22Rv1 (cell line): ENCODE data around the gene PFKFB1.
A peak's percentile ranks its signal among the peaks of the same experiment; 100 is the strongest.

ENCODE experiments used
- H3K27ac ChIP-seq: fragments of 450-650 bp; 2 replicates; pipeline ENCODE4 v1.5.1; 2017
- ZFX ChIP-seq: fragments of 450-650 bp; IDR thresholded peaks from 2 replicates; pipeline ENCODE4 v1.6.1; 2017; ENCODE audit warnings: antibody characterized with exemption, borderline replicate concordance
- TF ChIP-seq, protein P1 (sequence below): fragments of 450-650 bp; IDR thresholded peaks from 2 replicates; pipeline ENCODE4 v1.5.1; 2017; ENCODE audit warnings: mild to moderate bottlenecking

PFKFB1 gene

DNA sequence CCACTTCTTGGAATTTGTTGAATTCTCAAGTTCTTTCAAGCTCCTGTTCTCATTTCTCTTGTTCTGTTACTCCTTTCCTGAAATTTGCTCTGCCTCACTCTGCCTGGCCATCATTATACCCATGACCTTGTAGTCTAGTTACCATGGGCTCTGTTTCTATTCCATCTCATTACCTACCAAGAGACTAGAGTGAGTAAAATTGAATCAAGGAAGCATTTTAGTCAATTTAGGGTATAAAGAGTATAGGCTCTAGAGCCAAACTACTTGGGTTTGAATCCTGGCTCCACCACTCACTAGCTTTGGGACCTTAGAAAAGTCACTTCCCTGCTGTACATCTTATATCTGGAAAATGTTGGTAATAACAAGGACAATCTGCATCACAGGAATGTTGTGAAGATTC is 34.6 kb upstream of the PFKFB1 start:
- H3K27ac ChIP-seq = no peak overlapping the region
- TF ChIP-seq, protein P1, sequence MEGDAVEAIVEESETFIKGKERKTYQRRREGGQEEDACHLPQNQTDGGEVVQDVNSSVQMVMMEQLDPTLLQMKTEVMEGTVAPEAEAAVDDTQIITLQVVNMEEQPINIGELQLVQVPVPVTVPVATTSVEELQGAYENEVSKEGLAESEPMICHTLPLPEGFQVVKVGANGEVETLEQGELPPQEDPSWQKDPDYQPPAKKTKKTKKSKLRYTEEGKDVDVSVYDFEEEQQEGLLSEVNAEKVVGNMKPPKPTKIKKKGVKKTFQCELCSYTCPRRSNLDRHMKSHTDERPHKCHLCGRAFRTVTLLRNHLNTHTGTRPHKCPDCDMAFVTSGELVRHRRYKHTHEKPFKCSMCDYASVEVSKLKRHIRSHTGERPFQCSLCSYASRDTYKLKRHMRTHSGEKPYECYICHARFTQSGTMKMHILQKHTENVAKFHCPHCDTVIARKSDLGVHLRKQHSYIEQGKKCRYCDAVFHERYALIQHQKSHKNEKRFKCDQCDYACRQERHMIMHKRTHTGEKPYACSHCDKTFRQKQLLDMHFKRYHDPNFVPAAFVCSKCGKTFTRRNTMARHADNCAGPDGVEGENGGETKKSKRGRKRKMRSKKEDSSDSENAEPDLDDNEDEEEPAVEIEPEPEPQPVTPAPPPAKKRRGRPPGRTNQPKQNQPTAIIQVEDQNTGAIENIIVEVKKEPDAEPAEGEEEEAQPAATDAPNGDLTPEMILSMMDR = no peak
- TF ChIP-seq ZFX = no peak

DNA sequence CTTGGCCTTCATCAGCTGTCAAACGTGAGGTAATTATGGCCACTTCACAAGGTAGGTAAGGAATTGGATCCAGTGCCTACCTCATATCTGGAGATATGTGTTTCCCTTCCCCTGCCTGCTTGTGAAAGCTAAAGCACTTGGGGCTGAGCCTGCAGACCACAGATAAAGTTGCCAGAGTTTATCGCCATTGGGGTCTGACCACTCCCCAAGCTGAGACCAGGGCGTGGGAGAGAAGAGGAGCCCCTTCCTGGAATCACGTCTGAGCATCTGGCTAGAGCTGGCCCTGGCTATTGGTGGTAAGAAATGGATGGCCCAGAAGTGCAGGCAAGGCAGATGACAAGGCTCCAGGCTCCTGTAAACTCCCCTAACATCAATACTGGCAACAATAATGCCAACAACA is 34.1 kb upstream of the PFKFB1 start:
- no peak overlapping the region for H3K27ac ChIP-seq
- TF ChIP-seq ZFX = no peak
- TF ChIP-seq, protein P1 = no peak

DNA sequence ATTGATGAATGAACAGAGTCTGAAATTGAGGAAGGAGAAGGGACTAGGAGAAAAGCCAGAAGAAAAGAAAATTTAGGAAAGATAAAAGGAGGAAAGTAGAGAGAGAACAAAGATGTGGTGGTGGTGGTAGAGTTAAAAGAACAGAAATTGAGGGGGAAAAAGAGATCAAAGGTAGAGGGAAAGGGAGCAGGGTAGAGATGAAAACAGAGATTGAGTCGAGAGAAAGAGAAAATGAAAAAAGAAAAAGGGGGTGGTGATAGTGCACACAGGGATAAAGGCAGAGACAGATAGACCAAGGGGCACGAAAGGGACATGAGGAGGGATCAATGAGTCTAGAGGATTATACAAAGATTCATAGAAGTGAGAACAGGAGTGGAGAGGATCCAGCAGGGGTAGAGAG is 32.9 kb upstream of the PFKFB1 start:
- TF ChIP-seq, protein P1 = no peak
- TF ChIP-seq ZFX = no peak
- no peak overlapping the region for H3K27ac ChIP-seq

DNA sequence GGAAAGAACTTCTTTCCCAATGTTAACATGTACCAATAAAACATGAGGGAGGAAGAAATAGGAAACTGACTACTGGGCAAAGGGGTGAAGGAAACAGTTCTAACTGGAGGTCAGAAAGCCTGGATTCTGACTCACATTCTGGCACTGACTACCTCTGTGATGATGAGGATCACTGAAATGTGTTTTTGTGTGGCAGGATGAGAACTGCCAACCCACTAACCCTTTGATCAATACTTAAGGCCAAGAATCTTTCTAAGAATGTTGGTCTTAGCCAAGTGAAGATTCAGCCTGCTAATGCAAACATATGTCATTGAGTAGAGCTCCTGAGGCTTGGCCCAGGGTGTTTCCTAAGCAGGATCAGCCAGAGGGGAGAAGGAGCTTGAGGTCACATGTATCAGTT is 32.2 kb upstream of the PFKFB1 start:
- H3K27ac ChIP-seq = no peak overlapping the region

DNA sequence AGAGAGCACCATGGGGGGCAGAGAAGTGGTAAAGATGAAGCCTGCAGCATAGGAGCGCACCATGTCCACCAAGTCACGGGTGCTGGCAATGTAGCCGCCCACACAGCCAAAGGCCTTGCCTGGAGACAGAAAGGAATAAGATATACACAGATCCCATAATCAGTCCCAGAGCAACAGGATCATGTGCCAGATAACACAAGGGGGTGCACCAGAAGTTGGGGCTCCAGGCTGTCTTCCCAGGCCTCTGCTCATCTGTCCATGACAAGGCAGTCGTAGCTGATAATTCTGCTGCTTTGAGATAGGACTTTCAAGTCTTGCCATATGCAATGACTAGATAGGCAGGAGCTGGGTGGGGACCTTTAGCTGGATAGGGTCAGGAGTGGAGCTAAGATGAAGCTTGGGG is 20.9 kb upstream of the PFKFB1 start:
- H3K27ac ChIP-seq = no peak overlapping the region
- TF ChIP-seq, protein P1 = no peak
- no peak for TF ChIP-seq ZFX

More for the DNA sequence above, 32.2 kb upstream of the PFKFB1 start:
- no peak for TF ChIP-seq ZFX
- TF ChIP-seq, protein P1 = no peak

DNA sequence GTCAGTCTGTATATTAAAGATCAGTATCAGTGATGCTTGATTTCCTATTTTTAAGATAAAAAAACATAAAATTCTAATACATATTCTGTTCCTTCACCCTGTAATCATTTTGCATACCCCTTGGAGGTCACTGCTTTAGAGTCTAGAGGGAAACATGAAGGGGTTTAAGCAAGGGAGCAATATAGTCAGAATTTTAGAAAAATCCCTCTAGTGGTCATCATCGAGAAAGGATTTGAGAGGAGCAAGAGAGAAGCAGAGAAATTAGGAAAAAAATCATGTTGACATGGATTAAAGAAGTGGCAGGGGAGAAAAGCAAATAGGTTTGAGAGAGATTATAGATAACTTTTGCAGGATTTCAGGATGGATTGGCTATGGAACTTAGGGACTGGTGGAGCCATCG is 17.3 kb upstream of the PFKFB1 start:
- no peak for TF ChIP-seq ZFX
- TF ChIP-seq, protein P1 = peak; percentile 24; the same call in 1 of the 2 replicates
- no peak overlapping the region for H3K27ac ChIP-seq

DNA sequence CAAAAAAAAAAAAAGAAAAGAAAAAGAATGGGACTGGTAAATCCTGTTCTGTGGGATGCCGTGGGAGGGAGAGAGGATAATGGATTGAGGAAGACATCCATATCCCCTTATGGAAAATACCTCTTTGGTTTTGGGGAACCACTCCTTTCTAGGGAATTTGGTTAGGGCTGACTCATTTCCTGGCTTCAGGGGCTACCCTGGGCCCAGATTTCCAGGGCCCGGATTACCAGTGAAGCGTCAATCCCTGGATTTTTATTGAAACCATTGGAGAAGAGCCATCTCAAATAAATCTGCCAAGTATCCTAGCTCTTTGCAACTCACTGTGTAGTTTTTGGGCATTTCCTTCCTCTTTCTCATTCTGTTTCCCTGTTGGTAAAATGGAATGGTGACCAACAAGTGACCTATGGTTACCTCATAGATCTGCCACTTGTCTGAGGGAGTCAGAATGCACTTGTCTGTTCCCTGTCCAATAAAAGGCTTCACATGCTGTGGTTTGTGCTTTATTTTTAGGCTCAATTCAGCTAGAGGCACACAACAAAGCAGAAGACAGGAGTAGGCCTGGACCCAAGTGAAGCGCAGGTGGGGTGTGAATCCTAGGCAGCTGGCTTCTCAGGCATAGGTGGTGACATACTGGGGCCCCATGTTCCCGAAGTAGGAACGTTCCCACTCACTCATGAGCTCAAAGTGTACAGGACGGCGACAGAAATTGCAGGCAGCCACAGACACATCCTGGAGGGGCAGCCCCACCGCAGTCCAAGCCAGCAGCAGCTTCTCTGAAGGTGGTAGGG is 14.8 kb upstream of the PFKFB1 start:
- TF ChIP-seq, protein P1 = no peak
- no peak for TF ChIP-seq ZFX
- no peak overlapping the region for H3K27ac ChIP-seq
